Measurements from ENCODE around the gene UBE2D2. TPM values are rescaled to one million over a fixed set of nuclear protein-coding genes. Genes with fewer than 3 reads are reported as not detected.

UBE2D2 gene
- total and polyA plus RNA-seq, 2 of the 13 experiments (the other 11 are each of a cell fraction or from before 2014, with no cell fraction given): 79.1 to 109 TPM

DNA sequence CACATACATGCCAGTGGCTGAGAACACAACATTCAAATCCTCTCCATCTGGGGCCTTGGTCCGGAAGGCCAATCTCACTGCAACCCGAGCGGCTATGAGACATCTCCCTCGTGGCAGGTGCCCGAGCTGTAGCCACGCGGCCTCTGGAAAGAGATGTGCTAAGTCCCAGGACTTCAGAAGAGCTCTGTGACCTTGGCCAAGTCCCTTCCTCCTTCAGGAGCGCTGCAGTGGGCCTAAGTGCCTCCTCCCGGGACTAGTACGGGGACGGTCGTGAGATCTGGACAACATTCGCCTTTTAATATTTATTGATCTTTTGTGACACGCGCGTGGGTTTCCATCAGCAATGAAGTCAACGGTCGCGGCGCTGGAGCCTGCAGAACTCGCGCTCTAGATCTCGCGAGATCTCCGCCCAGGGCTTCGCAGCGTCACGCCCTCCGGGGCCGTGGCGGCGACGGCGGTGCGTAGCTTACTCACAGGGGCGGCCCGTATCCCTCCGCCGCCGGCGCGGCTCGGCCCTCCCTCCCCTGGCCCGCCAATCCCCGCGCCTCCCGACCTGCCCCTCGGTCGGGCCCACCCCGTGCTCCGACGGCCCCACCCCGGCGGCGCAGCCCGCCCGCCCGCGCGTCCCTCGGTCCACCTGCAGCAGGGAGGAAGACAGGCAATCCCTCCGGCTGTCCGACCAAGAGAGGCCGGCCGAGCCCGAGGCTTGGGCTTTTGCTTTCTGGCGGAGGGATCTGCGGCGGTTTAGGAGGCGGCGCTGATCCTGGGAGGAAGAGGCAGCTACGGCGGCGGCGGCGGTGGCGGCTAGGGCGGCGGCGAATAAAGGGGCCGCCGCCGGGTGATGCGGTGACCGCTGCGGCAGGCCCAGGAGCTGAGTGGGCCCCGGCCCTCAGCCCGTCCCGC lies at the start of gene UBE2D2 (continued):
- TF ChIP-seq ZNF678 (CRISPR knock-in tag; IDR thresholded peaks at IDR 0.05) (no peak), ZNF619 (CRISPR knock-in tag; IDR thresholded peaks at IDR 0.05) (no peak), ZNF251 (CRISPR knock-in tag; IDR thresholded peaks at IDR 0.05) (no peak), ZNF883 (CRISPR knock-in tag; IDR thresholded peaks at IDR 0.05; ENCODE audit: not compliant biosample characterization) (no peak), GATAD2A (CRISPR knock-in tag; IDR thresholded peaks at IDR 0.05) (peak; percentile 74), MTF1 (CRISPR knock-in tag; IDR thresholded peaks at IDR 0.05) (no peak), HMGA1 (CRISPR knock-in tag; conservative IDR thresholded peaks at IDR 0.05) (no peak), ZNF260 (CRISPR knock-in tag; IDR thresholded peaks at IDR 0.05; ENCODE audit: borderline replicate concordance, low read depth) (no peak), NR1H2 (CRISPR knock-in tag; IDR thresholded peaks at IDR 0.05; ENCODE audit: borderline replicate concordance, low read depth) (no peak), SNAPC2 (CRISPR knock-in tag; IDR thresholded peaks at IDR 0.05) (no peak), ZNF34 (CRISPR knock-in tag; IDR thresholded peaks at IDR 0.05; ENCODE audit: borderline replicate concordance) (no peak), HNRNPLL (IDR thresholded peaks at IDR 0.05; ENCODE audit: low read depth, low read length, poor library complexity, severe bottlenecking) (peak; percentile 94), TCF12 (IDR thresholded peaks at IDR 0.05) (no peak), TCF12 (CRISPR knock-in tag; IDR thresholded peaks at IDR 0.05) (no peak), POGZ (CRISPR knock-in tag; IDR thresholded peaks at IDR 0.05) (peak; percentile 89)
- TF ChIP-seq, protein P1, sequence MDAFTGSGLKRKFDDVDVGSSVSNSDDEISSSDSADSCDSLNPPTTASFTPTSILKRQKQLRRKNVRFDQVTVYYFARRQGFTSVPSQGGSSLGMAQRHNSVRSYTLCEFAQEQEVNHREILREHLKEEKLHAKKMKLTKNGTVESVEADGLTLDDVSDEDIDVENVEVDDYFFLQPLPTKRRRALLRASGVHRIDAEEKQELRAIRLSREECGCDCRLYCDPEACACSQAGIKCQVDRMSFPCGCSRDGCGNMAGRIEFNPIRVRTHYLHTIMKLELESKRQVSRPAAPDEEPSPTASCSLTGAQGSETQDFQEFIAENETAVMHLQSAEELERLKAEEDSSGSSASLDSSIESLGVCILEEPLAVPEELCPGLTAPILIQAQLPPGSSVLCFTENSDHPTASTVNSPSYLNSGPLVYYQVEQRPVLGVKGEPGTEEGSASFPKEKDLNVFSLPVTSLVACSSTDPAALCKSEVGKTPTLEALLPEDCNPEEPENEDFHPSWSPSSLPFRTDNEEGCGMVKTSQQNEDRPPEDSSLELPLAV (CRISPR knock-in tag; conservative IDR thresholded peaks at IDR 0.05; ENCODE audit: low read depth): no peak
- TF ChIP-seq, protein P2, sequence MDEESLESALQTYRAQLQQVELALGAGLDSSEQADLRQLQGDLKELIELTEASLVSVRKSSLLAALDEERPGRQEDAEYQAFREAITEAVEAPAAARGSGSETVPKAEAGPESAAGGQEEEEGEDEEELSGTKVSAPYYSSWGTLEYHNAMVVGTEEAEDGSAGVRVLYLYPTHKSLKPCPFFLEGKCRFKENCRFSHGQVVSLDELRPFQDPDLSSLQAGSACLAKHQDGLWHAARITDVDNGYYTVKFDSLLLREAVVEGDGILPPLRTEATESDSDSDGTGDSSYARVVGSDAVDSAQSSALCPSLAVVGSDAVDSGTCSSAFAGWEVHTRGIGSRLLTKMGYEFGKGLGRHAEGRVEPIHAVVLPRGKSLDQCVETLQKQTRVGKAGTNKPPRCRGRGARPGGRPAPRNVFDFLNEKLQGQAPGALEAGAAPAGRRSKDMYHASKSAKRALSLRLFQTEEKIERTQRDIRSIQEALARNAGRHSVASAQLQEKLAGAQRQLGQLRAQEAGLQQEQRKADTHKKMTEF (CRISPR knock-in tag; IDR thresholded peaks at IDR 0.05): peak; percentile 68; the same call in 1 of the 2 replicates
- TF ChIP-seq, protein P3, sequence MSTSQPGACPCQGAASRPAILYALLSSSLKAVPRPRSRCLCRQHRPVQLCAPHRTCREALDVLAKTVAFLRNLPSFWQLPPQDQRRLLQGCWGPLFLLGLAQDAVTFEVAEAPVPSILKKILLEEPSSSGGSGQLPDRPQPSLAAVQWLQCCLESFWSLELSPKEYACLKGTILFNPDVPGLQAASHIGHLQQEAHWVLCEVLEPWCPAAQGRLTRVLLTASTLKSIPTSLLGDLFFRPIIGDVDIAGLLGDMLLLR (CRISPR knock-in tag; IDR thresholded peaks at IDR 0.05): no peak
- TF ChIP-seq, protein P4, sequence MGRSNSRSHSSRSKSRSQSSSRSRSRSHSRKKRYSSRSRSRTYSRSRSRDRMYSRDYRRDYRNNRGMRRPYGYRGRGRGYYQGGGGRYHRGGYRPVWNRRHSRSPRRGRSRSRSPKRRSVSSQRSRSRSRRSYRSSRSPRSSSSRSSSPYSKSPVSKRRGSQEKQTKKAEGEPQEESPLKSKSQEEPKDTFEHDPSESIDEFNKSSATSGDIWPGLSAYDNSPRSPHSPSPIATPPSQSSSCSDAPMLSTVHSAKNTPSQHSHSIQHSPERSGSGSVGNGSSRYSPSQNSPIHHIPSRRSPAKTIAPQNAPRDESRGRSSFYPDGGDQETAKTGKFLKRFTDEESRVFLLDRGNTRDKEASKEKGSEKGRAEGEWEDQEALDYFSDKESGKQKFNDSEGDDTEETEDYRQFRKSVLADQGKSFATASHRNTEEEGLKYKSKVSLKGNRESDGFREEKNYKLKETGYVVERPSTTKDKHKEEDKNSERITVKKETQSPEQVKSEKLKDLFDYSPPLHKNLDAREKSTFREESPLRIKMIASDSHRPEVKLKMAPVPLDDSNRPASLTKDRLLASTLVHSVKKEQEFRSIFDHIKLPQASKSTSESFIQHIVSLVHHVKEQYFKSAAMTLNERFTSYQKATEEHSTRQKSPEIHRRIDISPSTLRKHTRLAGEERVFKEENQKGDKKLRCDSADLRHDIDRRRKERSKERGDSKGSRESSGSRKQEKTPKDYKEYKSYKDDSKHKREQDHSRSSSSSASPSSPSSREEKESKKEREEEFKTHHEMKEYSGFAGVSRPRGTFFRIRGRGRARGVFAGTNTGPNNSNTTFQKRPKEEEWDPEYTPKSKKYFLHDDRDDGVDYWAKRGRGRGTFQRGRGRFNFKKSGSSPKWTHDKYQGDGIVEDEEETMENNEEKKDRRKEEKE (IDR thresholded peaks at IDR 0.05): no peak
- TF ChIP-seq, protein P5, sequence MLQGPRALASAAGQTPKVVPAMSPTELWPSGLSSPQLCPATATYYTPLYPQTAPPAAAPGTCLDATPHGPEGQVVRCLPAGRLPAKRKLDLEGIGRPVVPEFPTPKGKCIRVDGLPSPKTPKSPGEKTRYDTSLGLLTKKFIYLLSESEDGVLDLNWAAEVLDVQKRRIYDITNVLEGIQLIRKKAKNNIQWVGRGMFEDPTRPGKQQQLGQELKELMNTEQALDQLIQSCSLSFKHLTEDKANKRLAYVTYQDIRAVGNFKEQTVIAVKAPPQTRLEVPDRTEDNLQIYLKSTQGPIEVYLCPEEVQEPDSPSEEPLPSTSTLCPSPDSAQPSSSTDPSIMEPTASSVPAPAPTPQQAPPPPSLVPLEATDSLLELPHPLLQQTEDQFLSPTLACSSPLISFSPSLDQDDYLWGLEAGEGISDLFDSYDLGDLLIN (CRISPR knock-in tag; IDR thresholded peaks at IDR 0.05; ENCODE audit: borderline replicate concordance): peak; percentile 17; the same call in 1 of the 2 replicates
- TF ChIP-seq, protein P6, sequence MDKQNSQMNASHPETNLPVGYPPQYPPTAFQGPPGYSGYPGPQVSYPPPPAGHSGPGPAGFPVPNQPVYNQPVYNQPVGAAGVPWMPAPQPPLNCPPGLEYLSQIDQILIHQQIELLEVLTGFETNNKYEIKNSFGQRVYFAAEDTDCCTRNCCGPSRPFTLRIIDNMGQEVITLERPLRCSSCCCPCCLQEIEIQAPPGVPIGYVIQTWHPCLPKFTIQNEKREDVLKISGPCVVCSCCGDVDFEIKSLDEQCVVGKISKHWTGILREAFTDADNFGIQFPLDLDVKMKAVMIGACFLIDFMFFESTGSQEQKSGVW (CRISPR knock-in tag; IDR thresholded peaks at IDR 0.05; ENCODE audit: borderline replicate concordance): no peak
